Renal pelvis (tissue), 4 donors: ENCODE measurements around the gene MINK1. TPM values are rescaled to one million over a fixed set of nuclear protein-coding genes. Genes with fewer than 3 reads are reported as not detected.
"Not testable (repeated sequence)": the region's sequence is repeated elsewhere in the genome, so short reads cannot be mapped to it uniquely, and the experiment has no call there.

Experiments used
- DNase-seq: peaks from one replicate; pipeline ENCODE4 v3.0.0-alpha.2; 2013
- polyA plus RNA-seq, 3 donors: library from polyadenylated mRNA; unstranded; fragments of 120-200 nt; gene quantifications; one replicate each; pipeline ENCODE4 v1.2.1, GENCODE V29; 2013; ENCODE audit not compliant: insufficient read length in 3 of 3

MINK1 gene
- polyA plus RNA-seq, 3 donors: 51.2 to 70.4 (median 69.7) TPM

GRCh38 chr17:4867535-4867934 lies 34.4 kb downstream of the MINK1 start:
- not testable (repeated sequence) for DNase-seq

GRCh38 chr17:4869058-4869998 lies 36.2 kb downstream of the MINK1 start:
- DNase-seq: not testable (repeated sequence)

- DNase-seq: no peak
These were observed 37.7 kb downstream of the MINK1 start for GRCh38 chr17:4870855-4871254.

- no peak for DNase-seq
These were observed 39.6 kb downstream of the MINK1 start for GRCh38 chr17:4872786-4873185.

- no peak for DNase-seq
These were observed 43.9 kb downstream of the MINK1 start for GRCh38 chr17:4877089-4877488.

- no peak for DNase-seq
These were observed 46.5 kb downstream of the MINK1 start for GRCh38 chr17:4879601-4880000.

GRCh38 chr17:4880857-4881256 lies 47.7 kb downstream of the MINK1 start:
- no peak for DNase-seq

- no peak for DNase-seq
These were observed 48.8 kb downstream of the MINK1 start for GRCh38 chr17:4881761-4882555.

- DNase-seq: no peak
These were observed 51.3 kb downstream of the MINK1 start for GRCh38 chr17:4884489-4884888.

GRCh38 chr17:4886830-4887229 lies 53.7 kb downstream of the MINK1 start:
- no peak for DNase-seq

- DNase-seq: no peak
These were observed 54.4 kb downstream of the MINK1 start for GRCh38 chr17:4887581-4887980.

GRCh38 chr17:4891411-4892410 lies 58.6 kb downstream of the MINK1 start:
- no peak for DNase-seq

GRCh38 chr17:4892499-4893221 lies 59.5 kb downstream of the MINK1 start:
- peak; percentile 65 for DNase-seq

- DNase-seq: no peak
These were observed 60.1 kb downstream of the MINK1 start for GRCh38 chr17:4893272-4893671.

GRCh38 chr17:4893721-4894560 lies 60.8 kb downstream of the MINK1 start:
- no peak for DNase-seq

- no peak for DNase-seq
These were observed 62.0 kb downstream of the MINK1 start for GRCh38 chr17:4895121-4895520.

- no peak for DNase-seq
These were observed 62.7 kb downstream of the MINK1 start for GRCh38 chr17:4895657-4896331.

GRCh38 chr17:4896332-4897197 lies 63.4 kb downstream of the MINK1 start:
- no peak for DNase-seq
